Heart left ventricle (tissue), 16 donors: ENCODE data around the gene SH3RF3. TPM values are rescaled to one million over a fixed set of nuclear protein-coding genes. Genes with fewer than 3 reads are reported as not detected.
A peak's percentile ranks its signal among the peaks of the same experiment; 100 is the strongest.

Experiments
- ATAC-seq, 4 donors: fragments of 200-7000 bp; cut with Tn5 transposase; one replicate each; pipeline ENCODE4 v1.9.1; 2020 to 2022; ENCODE audit warnings: moderate library complexity in 4 of 4, mild to moderate bottlenecking in 3 of 4, moderate number of reproducible peaks in 1 of 4
- DNase-seq, 5 donors: peaks; one replicate each; pipeline ENCODE4 v3.0.0-alpha.2; 2020
- H3K27ac ChIP-seq, 12 donors: fragments of 200-600 bp; sonication (generic) in 4 of 12; one replicate each; pipeline versions ENCODE4 v1.5.0 to v1.8.0; 2016 to 2022; ENCODE audit warnings: mild to moderate bottlenecking in 2 of 12
- H3K27me3 ChIP-seq, 9 donors: fragments of 200-600 bp; sonication (generic) in 2 of 9; one replicate each; pipeline versions ENCODE4 v1.5.1 to v1.8.0; 2016 to 2022; ENCODE audit warnings: mild to moderate bottlenecking in 3 of 9
- H3K36me3 ChIP-seq, 9 donors: fragments of 200-600 bp; sonication (generic) in 2 of 9; one replicate each; pipeline versions ENCODE4 v1.5.0 to v1.8.0; 2018 to 2022; ENCODE audit warnings: mild to moderate bottlenecking in 2 of 9
- H3K4me1 ChIP-seq, 12 donors: fragments of 200-600 bp; sonication (generic) in 4 of 12; one replicate each; pipeline versions ENCODE4 v1.5.0 to v1.8.0; 2016 to 2022; ENCODE audit warnings: mild to moderate bottlenecking in 3 of 12
- H3K4me3 ChIP-seq, 12 donors: fragments of 200-600 bp; sonication (generic) in 4 of 12; one replicate each; pipeline versions ENCODE4 v1.5.0 to v1.8.0; 2017 to 2022; ENCODE audit warnings: mild to moderate bottlenecking in 9 of 12, moderate library complexity in 4 of 12
- H3K9me3 ChIP-seq, 12 donors: fragments of 200-600 bp; sonication (generic) in 4 of 12; one replicate each; pipeline versions ENCODE4 v1.5.0 to v1.8.0; 2016 to 2022; ENCODE audit warnings: mild to moderate bottlenecking in 1 of 12
- CTCF ChIP-seq, 12 donors: fragments of 200-600 bp; sonication (generic) in 4 of 12; IDR thresholded peaks; one replicate each; pipeline versions ENCODE4 v1.5.0 to v1.8.0; 2018 to 2022; ENCODE audit warnings: antibody characterized with exemption in 12 of 12, mild to moderate bottlenecking in 5 of 12
- POLR2A ChIP-seq, 2 donors: fragments of 450-650 bp; IDR thresholded peaks; one replicate each; pipeline ENCODE4 v1.6.1; 2017; ENCODE audit warnings: antibody characterized with exemption in 2 of 2, mild to moderate bottlenecking in 2 of 2, moderate library complexity in 2 of 2
- WGBS, 4 donors: extraction: QIAGEN DNeasy Blood & Tissue Kit in 2 of 4; methylation state at CpG; one replicate each; pipeline versions ENCODE4 v1.1.5 to v1.1.7; 2013 to 2018; 5-methylcytosine and 5-hydroxymethylcytosine counted together
- intact Hi-C, 10 donors: fragments of 100-400 bp; cut with DNase I; formaldehyde crosslinking; loops; one replicate each; pipeline versions ENCODE4 v1.11.1 to v1.14.2; 2022
- polyA plus RNA-seq, 2 donors: library from polyadenylated mRNA; stranded (reverse); fragments of 200-250 nt; gene quantifications; one replicate each; pipeline ENCODE4 v1.2.3, GENCODE V29; 2013
- total RNA-seq, 9 donors: library from RNA; depleted of rRNA in 2 of 9; stranded (reverse); fragments of >200 nt in 2 of 9; fragmentation: NEBNext Ultra II Directional in 3 of 9; extraction: Animal tissue kit (Norgen Biotek cat#: 25700) in 3 of 9; gene quantifications; one replicate each; pipeline versions ENCODE4 v1.1.0 to v1.2.4, GENCODE V29; 2016 to 2023
- donor health status: ischemic (EF 13 %, LVEDD 7.1; RV severe dilation, severe dysfunction).
- donor health status: healthy with polysubstance abuse.
- donor health status: DM: no; HTN: yes; CAD: no.
- donor health status: DM: no; HTN: no; CAD: no.
- donor health status: ischemic (EF 25% LVEDD 6.9; RV normal size, moderate dysfunction).
- donor health status: ischemic (EF 25% LVEDD 5.7; RV mildly dilated, moderate dysfunction).
- donor health status: healthy.
- donor health status: DM: yes; HTN: yes; CAD: no.
- donor health status: ischemic (EF 35%, LVEDD 5.7; RV mildly dilated, moderate dysfunction).
- donor health status: nonischemic (EF 11% LVEDD 7.7; RV severe dilation, severe dysfunction).
- donor health status: DM: yes; HTN: yes; CAD: no.
- donor health status: PGD.
- donor health status: ischemic (EF 29% LVEDD 5.4; RV normal size, mild dysfunction).
- donor health status: nonischemic (EF 23%, LVEDD 6.1; RV moderate dilation, normal function).

Gene SH3RF3
- total and polyA plus RNA-seq, 11 donors: 5.2 to 15.7 (median 7.9) TPM

GRCh38 chr2:109447776-109448175 is 318.8 kb downstream of the SH3RF3 start:
- WGBS, 4 donors: 70 to 82% (median 73%) methylated on average over 5 to 6 of the region's 6 CpGs
- Histone ChIP-seq H3K4me3 (no peak overlapping the region), H3K27me3 (no peaks in the 10 kb centered on the region), H3K27ac (peak overlapping the region in 1 of 12 donors; percentile 59), H3K36me3 (peaks cover 0 to 7% (median 0%) of the 10 kb centered on the region in 9 donors), H3K9me3 (peaks cover 0 to 24% (median 6%) of the 10 kb centered on the region in 12 donors), H3K4me1 (peaks cover 0 to 22% (median 12%) of the 10 kb centered on the region in 12 donors)
- intact Hi-C loops: loop anchor here in 1 of 10 donors (10.0 kb wide), 1 partner anchor 47 kb away; no protein-coding TSS in a partner anchor
- TF ChIP-seq POLR2A (IDR thresholded peaks at IDR 0.05) (no peak), CTCF (IDR thresholded peaks at IDR 0.05) (no peak)
- ATAC-seq (no peak), DNase-seq (peak in 1 of 5 donors; percentile 16)

GRCh38 chr2:109448207-109448606 is 319.2 kb downstream of the SH3RF3 start:
- H3K36me3 ChIP-seq: peaks cover 0 to 7% (median 0%) of the 10 kb centered on the region in 9 donors
- intact Hi-C loops: loop anchor here in 1 of 10 donors (10.0 kb wide), 1 partner anchor 47 kb away; no protein-coding TSS in a partner anchor
- DNase-seq (no peak), ATAC-seq (no peak)
- 92 to 98% (median 96%) methylated on average over 4 of the region's 4 CpGs for WGBS, 4 donors
- no peaks in the 10 kb centered on the region for H3K27me3 ChIP-seq
- no peak overlapping the region for H3K27ac ChIP-seq
- H3K4me1 ChIP-seq: peaks cover 0 to 22% (median 12%) of the 10 kb centered on the region in 12 donors
- H3K4me3 ChIP-seq: no peak overlapping the region
- H3K9me3 ChIP-seq: peaks cover 0 to 20% (median 2%) of the 10 kb centered on the region in 12 donors
- no peak for TF ChIP-seq POLR2A (IDR thresholded peaks at IDR 0.05)

GRCh38 chr2:109448946-109449788 is 320.2 kb downstream of the SH3RF3 start:
- TF ChIP-seq CTCF (IDR thresholded peaks at IDR 0.05) (peak in 3 of 12 donors; percentile 11 to 33 (median 18)), POLR2A (IDR thresholded peaks at IDR 0.05) (no peak)
- Histone ChIP-seq H3K4me1 (peaks cover 0 to 22% (median 12%) of the 10 kb centered on the region in 12 donors), H3K27ac (peak overlapping the region in 8 of 12 donors; percentile 20 to 64 (median 38)), H3K27me3 (no peaks in the 10 kb centered on the region), H3K9me3 (peaks cover 0 to 13% (median 0%) of the 10 kb centered on the region in 12 donors), H3K4me3 (no peak overlapping the region), H3K36me3 (peaks cover 0 to 7% (median 0%) of the 10 kb centered on the region in 9 donors)
- DNase-seq (peak; percentile 55 to 87 (median 70)), ATAC-seq (peak; percentile 87 to 96 (median 90))
- 68 to 76% (median 71%) methylated on average over 20 of the region's 20 CpGs for WGBS, 4 donors
- intact Hi-C loops: loop anchor here in 1 of 10 donors (10.0 kb wide), 1 partner anchor 46 kb away; no protein-coding TSS in a partner anchor

- no peaks in the 10 kb centered on the region for H3K27me3 ChIP-seq
- intact Hi-C loops: loop anchor here in 2 of 10 donors (5.0 kb wide), 1 partner anchor 42 kb away; no protein-coding TSS in a partner anchor
- H3K36me3 ChIP-seq: peaks cover 0 to 7% (median 0%) of the 10 kb centered on the region in 9 donors
- no peaks in the 10 kb centered on the region for H3K9me3 ChIP-seq
- H3K4me3 ChIP-seq: no peak overlapping the region
- ATAC-seq (peak; percentile 54 to 68 (median 64)), DNase-seq (peak in 2 of 5 donors; percentile 29 to 76)
- TF ChIP-seq POLR2A (IDR thresholded peaks at IDR 0.05): no peak
- no peak for TF ChIP-seq CTCF (IDR thresholded peaks at IDR 0.05)
- peaks cover 0 to 22% (median 12%) of the 10 kb centered on the region in 12 donors for H3K4me1 ChIP-seq
- 61 to 76% (median 68%) methylated on average over 12 of the region's 12 CpGs for WGBS, 4 donors
- peak overlapping the region in 5 of 12 donors; percentile 2 to 49 (median 39) for H3K27ac ChIP-seq
Measured at GRCh38 chr2:109450574-109451273, 321.7 kb downstream of the SH3RF3 start.
